ENCODE results near the gene SPPL2C. TPM values are rescaled to one million over a fixed set of nuclear protein-coding genes. Genes with fewer than 3 reads are reported as not detected.
"Not testable (repeated sequence)": the region's sequence is repeated elsewhere in the genome, so short reads cannot be mapped to it uniquely, and the experiment has no call there.

The SPPL2C gene
- total RNA-seq, 2 donors from 2014 or later = not detected

DNA sequence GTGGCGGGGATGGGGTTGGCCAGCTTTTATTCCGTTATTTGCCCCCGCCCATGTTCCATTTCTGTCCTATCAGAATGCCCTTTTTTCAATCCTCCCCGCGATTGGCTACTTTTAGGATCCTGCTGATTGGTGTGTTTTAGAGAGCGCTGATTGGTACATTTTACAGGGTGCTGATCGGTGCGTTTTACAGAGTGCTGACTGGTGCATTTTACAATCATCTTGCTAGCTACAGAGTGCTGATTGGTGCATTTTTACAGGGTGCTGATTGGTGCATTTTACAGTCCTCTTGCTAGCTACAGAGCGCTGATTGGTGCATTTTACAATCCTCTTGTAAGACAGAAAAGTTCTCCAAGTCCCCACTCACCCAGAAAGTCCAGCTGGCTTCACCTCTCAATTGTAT, 17.4 kb downstream of the SPPL2C start:
- H3K4me3 Mint-ChIP-seq; ATAC-seq (replicated peaks in 1 of 2); H3K9me3 Mint-ChIP-seq; DNase-seq; H3K27ac Mint-ChIP-seq; H3K36me3 Mint-ChIP-seq (ENCODE audit: insufficient read depth in 2 of 2); H3K4me1 Mint-ChIP-seq (ENCODE audit: low read depth): not testable (repeated sequence)
- H3K27me3 Mint-ChIP-seq (ENCODE audit: low read depth) = peaks cover 61% of the 10 kb centered on the region

DNA sequence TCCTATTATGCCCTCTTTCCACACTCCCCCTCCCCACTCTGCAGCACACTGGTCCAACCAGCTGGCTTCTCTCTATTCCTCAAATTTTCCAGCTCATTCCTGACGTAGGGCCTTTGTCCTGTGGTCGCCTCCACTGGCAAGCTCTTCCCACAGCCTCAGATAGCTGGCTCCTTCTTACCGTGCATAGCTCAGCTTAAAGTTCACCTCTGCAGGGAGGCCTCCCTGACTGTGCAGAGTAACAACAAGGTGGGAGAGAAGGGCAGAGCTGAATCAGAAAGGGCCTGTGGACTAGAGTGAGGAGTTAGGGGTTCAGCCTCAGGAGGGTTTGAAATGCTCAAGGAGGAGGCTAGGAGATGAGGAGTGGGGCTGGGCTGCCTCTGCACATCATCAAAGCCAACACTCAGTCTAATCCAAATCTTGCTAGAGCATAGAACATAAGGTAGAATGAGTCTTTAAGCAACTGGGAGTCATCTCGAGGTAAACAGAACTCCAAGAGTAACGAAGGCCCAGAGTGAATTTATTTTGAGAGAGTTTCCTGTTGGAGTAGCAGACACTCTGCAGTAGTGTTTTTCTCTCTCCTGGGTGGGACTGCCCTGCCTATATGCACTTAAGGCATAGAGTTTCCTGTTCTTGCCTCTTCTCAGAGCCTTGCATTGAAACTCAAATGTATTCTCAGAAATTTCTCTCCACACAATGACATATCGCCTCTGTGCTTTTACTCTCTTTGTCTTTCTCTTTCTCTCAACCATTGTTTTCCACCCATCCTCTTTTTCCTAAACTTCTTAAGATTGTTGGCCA, 19.4 kb downstream of the SPPL2C start:
- no peak overlapping the region for H3K27ac Mint-ChIP-seq
- peaks cover 48% of the 10 kb centered on the region for H3K27me3 Mint-ChIP-seq (ENCODE audit: low read depth)
- no peak for ATAC-seq (replicated peaks in 1 of 2)
- H3K4me3 Mint-ChIP-seq = no peak overlapping the region
- no peaks in the 10 kb centered on the region for H3K9me3 Mint-ChIP-seq
- H3K36me3 Mint-ChIP-seq (ENCODE audit: insufficient read depth in 2 of 2) = no peaks in the 10 kb centered on the region
- DNase-seq = no peak
- H3K4me1 Mint-ChIP-seq (ENCODE audit: low read depth) = peaks cover 6% of the 10 kb centered on the region

DNA sequence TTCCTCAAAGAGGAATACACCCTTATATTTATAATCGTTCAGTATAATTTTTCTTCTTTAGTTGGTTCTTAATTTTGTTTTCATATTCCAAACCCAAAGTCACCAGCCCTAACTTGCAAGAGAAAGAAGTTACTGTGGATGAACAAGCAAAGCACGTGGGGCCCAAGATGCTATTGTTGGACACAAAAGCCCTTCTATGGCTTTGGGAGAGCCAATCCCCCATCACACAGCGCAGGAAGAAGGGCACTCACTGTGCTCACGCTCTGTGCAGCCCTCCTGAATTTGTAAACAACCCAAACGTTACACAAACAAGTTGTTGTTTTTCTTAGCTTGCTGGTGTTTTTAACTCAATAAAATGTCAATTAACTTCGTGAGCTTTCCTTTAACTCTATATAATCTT, 22.5 kb downstream of the SPPL2C start:
- ATAC-seq (replicated peaks in 1 of 2) = no peak
- Mint-ChIP-seq H3K4me3 (no peak overlapping the region), H3K27me3 (ENCODE audit: low read depth) (peaks cover 30% of the 10 kb centered on the region), H3K27ac (no peak overlapping the region), H3K9me3 (no peaks in the 10 kb centered on the region), H3K36me3 (ENCODE audit: insufficient read depth in 2 of 2) (no peaks in the 10 kb centered on the region), H3K4me1 (ENCODE audit: low read depth) (peaks cover 17% of the 10 kb centered on the region)
- DNase-seq = no peak

DNA sequence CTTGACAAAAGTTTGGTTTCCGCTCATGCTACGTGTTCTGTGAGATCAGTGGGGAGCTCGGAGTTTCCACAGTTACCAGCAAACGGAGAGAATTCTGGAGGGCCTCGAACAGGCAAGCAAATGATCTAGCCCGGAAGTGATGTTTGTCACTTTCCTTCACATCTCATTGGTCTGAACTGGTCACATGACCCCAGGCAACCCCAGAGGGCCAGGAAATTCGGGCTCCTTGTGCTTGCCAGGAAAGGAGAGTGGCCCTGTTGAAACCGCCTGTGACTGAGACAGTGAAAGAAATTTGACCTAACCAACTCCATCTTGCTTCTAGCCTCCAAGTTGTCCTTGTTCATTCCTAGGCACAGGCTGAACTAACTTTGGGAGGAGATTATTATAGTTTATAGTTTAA, 23.0 kb downstream of the SPPL2C start:
- no peaks in the 10 kb centered on the region for H3K9me3 Mint-ChIP-seq
- H3K27ac Mint-ChIP-seq = no peak overlapping the region
- H3K27me3 Mint-ChIP-seq (ENCODE audit: low read depth) = peaks cover 30% of the 10 kb centered on the region
- DNase-seq (no peak), ATAC-seq (replicated peaks in 1 of 2) (no peak)
- H3K36me3 Mint-ChIP-seq (ENCODE audit: insufficient read depth in 2 of 2) = no peaks in the 10 kb centered on the region
- no peak overlapping the region for H3K4me3 Mint-ChIP-seq
- peaks cover 17% of the 10 kb centered on the region for H3K4me1 Mint-ChIP-seq (ENCODE audit: low read depth)

DNA sequence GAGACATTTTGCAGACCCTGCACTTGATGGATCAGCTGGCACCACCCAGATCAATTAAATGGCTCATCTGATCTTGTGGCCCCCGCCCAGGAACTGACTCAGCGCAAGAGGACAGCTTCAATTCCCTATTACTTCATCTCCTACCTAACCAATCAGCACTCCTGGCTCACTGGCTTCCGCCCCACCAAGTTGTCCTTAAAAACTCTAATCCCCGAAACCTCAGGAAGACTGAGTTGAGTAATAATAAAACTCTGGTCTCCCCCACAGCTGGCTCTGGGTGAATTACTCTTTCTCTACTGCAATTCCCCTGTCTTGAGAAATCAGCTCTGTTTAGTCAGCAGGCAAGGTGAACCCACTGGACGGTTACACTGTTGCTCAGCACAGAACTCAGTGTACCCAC, 23.6 kb downstream of the SPPL2C start:
- no peak overlapping the region for H3K4me3 Mint-ChIP-seq
- no peaks in the 10 kb centered on the region for H3K36me3 Mint-ChIP-seq (ENCODE audit: insufficient read depth in 2 of 2)
- ATAC-seq (replicated peaks in 1 of 2) (no peak), DNase-seq (no peak)
- H3K4me1 Mint-ChIP-seq (ENCODE audit: low read depth) = peaks cover 19% of the 10 kb centered on the region
- H3K27me3 Mint-ChIP-seq (ENCODE audit: low read depth) = peaks cover 30% of the 10 kb centered on the region
- H3K9me3 Mint-ChIP-seq = no peaks in the 10 kb centered on the region
- H3K27ac Mint-ChIP-seq = no peak overlapping the region

DNA sequence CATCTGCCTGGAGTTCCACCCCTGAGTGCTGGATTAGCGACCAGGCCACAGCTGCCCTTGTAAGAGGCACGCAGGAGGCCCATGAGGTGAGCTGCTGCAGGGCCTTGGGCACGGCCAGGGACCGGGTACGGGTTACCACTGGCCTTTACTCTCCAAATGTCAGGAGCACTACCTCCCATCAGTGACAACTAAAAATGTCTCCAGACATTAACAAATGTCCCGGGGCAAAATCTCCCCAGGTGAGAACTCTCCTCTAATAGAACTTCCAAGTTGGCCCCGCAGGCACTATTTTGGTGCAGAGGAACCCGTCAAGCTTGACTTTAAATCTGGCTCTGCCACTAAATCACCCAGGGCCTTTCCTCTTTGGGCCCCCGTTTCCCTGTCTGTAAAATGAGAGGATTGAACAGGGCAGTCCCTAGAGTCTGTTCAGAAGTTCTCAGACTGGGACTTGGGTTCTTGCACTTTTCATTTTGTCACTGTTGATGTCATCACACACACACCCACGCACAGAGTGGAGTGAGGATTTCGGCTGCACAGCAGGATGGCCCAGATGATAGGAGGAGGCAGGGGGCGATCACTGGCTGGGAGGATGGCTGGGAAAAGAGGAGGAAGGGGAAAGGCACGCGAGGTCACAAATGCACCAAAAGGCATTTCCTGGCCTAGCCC, 25.1 kb downstream of the SPPL2C start:
- ATAC-seq (replicated peaks in 1 of 2) = no peak
- H3K27ac Mint-ChIP-seq = no peak overlapping the region
- no peak overlapping the region for H3K4me3 Mint-ChIP-seq
- H3K36me3 Mint-ChIP-seq (ENCODE audit: insufficient read depth in 2 of 2) = no peaks in the 10 kb centered on the region
- peaks cover 18% of the 10 kb centered on the region for H3K27me3 Mint-ChIP-seq (ENCODE audit: low read depth)
- H3K9me3 Mint-ChIP-seq = no peaks in the 10 kb centered on the region
- DNase-seq = no peak
- peaks cover 20% of the 10 kb centered on the region for H3K4me1 Mint-ChIP-seq (ENCODE audit: low read depth)

DNA sequence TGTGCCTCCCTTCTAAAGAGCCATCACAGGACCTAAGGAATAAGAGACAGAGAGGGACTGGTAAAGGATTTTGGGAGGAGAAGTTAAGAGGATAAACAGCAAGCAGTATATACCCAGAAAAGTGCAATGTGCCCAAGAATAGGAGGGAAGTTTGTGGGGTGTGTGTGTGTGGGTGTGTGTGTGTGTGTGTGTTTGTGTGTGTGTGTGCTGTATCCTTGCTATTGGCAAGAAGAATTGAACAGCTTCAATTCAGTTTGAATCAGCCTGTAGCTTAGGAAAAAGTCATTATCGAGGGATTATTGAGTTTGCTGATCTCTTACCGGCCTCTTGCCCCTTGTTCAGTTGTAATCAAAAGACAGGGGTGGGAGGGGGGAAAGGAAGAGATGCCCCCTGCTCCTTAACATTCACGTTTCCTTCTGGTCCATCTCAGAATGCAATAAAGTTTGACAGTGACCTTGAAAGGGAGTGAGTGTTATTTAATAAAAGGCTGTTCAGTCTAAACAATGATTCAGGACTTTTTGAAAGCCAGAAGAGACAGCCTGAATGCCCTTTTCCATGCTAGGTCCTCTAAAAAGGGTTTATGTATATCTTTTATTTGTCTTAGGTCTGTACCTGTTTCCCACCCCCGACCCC, 25.8 kb downstream of the SPPL2C start:
- Mint-ChIP-seq H3K4me3 (no peak overlapping the region), H3K27me3 (ENCODE audit: low read depth) (peaks cover 12% of the 10 kb centered on the region), H3K4me1 (ENCODE audit: low read depth) (peaks cover 20% of the 10 kb centered on the region), H3K9me3 (no peaks in the 10 kb centered on the region), H3K27ac (no peak overlapping the region), H3K36me3 (ENCODE audit: insufficient read depth in 2 of 2) (no peaks in the 10 kb centered on the region)
- DNase-seq = no peak
- ATAC-seq (replicated peaks in 1 of 2) = no peak

DNA sequence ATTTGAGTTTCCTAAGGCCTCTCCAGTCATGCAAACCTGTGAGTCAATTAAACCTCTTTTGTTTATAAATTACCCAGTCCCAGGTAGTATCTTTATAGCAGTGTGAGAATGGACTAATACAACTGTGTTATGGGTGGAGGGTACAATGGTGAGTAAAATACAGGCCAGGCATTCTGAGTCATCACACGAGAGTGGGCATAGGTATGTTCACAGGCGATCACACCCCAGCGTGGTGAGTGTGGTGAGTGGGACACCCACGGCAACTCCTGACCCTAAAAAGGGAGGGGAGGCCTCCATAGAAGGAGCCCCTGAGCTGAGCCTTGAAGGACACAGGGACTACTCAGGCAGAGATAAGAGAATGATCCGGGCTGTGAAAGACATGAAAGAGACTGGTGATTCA, 27.0 kb downstream of the SPPL2C start:
- DNase-seq = peak in 1 of 2 donors; percentile 19
- H3K4me1 Mint-ChIP-seq (ENCODE audit: low read depth) = peaks cover 20% of the 10 kb centered on the region
- H3K27me3 Mint-ChIP-seq (ENCODE audit: low read depth) = peaks cover 5% of the 10 kb centered on the region
- H3K4me3 Mint-ChIP-seq = no peak overlapping the region
- no peaks in the 10 kb centered on the region for H3K9me3 Mint-ChIP-seq
- peak; percentile 47 for ATAC-seq (replicated peaks in 1 of 2)
- no peaks in the 10 kb centered on the region for H3K36me3 Mint-ChIP-seq (ENCODE audit: insufficient read depth in 2 of 2)
- H3K27ac Mint-ChIP-seq = no peak overlapping the region

DNA sequence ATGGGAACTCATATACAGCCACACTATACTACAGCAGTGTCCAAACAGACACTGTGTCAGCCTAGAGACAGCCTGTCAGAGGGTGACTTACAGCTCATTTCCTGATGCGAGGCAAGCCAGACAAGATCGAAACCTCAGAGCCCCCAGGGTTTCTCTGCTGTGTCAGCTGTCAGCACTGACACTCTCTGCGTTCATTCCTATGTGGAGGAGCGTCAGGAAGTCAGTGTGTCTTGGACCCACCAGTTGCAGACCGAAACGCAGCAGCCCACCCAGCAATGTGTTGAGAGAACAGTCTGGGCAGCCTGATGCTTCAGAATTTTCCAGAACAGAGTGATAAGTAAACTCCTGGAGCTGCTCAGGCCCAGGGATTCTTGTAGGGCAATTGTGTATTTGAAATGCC, 29.0 kb downstream of the SPPL2C start:
- Mint-ChIP-seq H3K4me3 (peak overlapping the region; percentile 48 to 70), H3K27ac (no peak overlapping the region), H3K36me3 (ENCODE audit: insufficient read depth in 2 of 2) (no peaks in the 10 kb centered on the region), H3K4me1 (ENCODE audit: low read depth) (peaks cover 20% of the 10 kb centered on the region), H3K27me3 (ENCODE audit: low read depth) (peaks cover 14% of the 10 kb centered on the region), H3K9me3 (no peaks in the 10 kb centered on the region)
- peak; percentile 78 to 93 for ATAC-seq (replicated peaks in 1 of 2)
- DNase-seq = peak; percentile 29 to 38

DNA sequence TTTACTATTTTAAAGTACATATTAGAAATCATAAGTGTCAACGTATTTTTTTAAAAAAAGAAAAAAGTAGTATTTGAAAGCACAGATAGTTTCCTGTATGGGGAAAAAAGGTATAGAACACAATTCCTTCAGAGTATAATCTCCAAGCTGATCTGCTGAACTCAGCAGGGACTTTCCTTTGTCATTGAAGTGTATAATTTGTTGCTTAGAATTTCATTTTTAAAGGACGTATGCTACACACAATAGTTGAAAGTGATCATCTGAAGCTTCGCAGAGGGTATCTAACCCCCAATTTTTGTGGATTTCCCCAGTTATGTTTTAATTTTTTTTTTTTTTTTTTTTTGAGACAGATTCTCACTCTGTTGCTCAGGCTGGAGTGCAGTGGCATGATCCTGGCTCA, 29.5 kb downstream of the SPPL2C start:
- no peak overlapping the region for H3K27ac Mint-ChIP-seq
- H3K4me1 Mint-ChIP-seq (ENCODE audit: low read depth) = peaks cover 20% of the 10 kb centered on the region
- H3K4me3 Mint-ChIP-seq = no peak overlapping the region
- no peaks in the 10 kb centered on the region for H3K9me3 Mint-ChIP-seq
- H3K36me3 Mint-ChIP-seq (ENCODE audit: insufficient read depth in 2 of 2) = no peaks in the 10 kb centered on the region
- ATAC-seq (replicated peaks in 1 of 2) (no peak), DNase-seq (no peak)
- H3K27me3 Mint-ChIP-seq (ENCODE audit: low read depth) = peaks cover 14% of the 10 kb centered on the region

DNA sequence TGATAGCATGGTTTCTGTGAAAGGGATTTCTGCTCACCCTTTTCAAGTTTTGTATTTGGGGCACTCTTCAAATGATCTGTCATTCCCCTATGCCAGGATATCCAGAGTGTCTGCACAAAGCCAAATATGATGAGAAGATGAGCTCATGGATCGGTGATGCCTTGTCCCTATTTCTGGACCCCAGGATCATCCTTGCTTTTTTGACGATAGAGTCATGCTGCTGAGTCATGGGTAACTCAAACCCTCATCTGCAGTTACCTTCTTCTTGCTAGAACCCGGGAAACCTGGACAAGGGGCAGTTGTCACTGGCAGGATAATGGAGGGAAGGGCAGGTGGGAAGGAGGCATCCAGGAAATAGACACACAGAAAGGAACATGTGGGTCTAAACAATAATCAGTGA, 31.9 kb downstream of the SPPL2C start:
- no peaks in the 10 kb centered on the region for H3K36me3 Mint-ChIP-seq (ENCODE audit: insufficient read depth in 2 of 2)

DNA sequence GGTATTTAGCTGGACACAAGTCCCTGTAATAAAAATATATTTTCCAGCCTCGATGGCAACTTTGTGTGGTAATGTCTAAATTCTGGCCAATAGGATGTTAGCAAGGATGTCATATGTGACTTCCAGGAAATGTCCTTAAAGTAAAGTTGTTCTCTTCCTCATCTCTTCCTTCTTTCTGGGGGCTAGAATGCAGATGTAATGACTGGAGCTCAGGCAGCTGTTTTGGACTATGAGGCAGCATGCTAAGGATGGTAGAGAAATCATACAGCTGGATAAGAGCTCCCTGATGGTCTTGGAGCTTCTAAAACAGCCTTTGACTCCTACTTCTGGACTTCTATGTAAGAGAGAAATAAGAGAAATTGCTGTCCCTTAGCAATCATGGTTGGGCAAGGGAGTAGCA, 32.8 kb downstream of the SPPL2C start:
- ATAC-seq (replicated peaks in 1 of 2) = no peak
- peaks cover 9% of the 10 kb centered on the region for H3K4me1 Mint-ChIP-seq (ENCODE audit: low read depth)
- H3K36me3 Mint-ChIP-seq (ENCODE audit: insufficient read depth in 2 of 2) = no peaks in the 10 kb centered on the region
- H3K4me3 Mint-ChIP-seq = no peak overlapping the region
- H3K9me3 Mint-ChIP-seq = no peaks in the 10 kb centered on the region
- H3K27ac Mint-ChIP-seq = no peak overlapping the region
- no peak for DNase-seq
- H3K27me3 Mint-ChIP-seq (ENCODE audit: low read depth) = peaks cover 13% of the 10 kb centered on the region

More for the DNA sequence above, 31.9 kb downstream of the SPPL2C start:
- Mint-ChIP-seq H3K4me1 (ENCODE audit: low read depth) (peaks cover 15% of the 10 kb centered on the region), H3K9me3 (no peaks in the 10 kb centered on the region), H3K27me3 (ENCODE audit: low read depth) (peaks cover 9% of the 10 kb centered on the region), H3K4me3 (no peak overlapping the region), H3K27ac (no peak overlapping the region)
- ATAC-seq (replicated peaks in 1 of 2) (no peak), DNase-seq (no peak)

DNA sequence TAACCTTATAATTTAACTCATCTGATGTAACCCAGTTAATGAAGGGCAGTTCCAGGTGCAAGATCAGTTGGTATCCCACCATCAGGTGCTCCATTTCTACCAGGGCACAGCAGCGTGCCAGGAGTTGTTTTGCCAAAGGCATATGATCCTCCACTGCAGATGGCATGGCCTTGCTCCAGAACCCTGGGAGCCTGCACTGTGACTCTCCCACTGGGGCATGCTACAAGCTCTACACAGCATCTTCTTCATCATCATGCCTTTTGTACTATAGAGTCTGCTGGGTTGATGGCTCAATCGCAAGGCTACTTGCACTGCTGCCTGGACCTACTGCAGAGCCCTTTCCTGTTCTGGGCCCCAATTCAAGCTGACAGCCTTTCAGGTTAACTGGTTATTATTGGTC, 38.4 kb downstream of the SPPL2C start:
- Mint-ChIP-seq H3K27ac (no peak overlapping the region), H3K9me3 (peaks cover 5% of the 10 kb centered on the region in 2 donors), H3K36me3 (ENCODE audit: insufficient read depth in 2 of 2) (no peaks in the 10 kb centered on the region), H3K27me3 (ENCODE audit: low read depth) (peaks cover 6% of the 10 kb centered on the region), H3K4me1 (ENCODE audit: low read depth) (peaks cover under 1% of the 10 kb centered on the region), H3K4me3 (no peak overlapping the region)
- ATAC-seq (replicated peaks in 1 of 2) (no peak), DNase-seq (no peak)

Measured in activated T-cell treated with anti-CD3 and anti-CD28 coated beads, Interleukin-2, amount 50 U/mL, for 72 hours (primary cell).